Measurements from ENCODE around the gene EPS15.

GRCh38 chr1:51558375-51558924, 39.4 kb upstream of the EPS15 start:
- TF ChIP-seq, protein P1, sequence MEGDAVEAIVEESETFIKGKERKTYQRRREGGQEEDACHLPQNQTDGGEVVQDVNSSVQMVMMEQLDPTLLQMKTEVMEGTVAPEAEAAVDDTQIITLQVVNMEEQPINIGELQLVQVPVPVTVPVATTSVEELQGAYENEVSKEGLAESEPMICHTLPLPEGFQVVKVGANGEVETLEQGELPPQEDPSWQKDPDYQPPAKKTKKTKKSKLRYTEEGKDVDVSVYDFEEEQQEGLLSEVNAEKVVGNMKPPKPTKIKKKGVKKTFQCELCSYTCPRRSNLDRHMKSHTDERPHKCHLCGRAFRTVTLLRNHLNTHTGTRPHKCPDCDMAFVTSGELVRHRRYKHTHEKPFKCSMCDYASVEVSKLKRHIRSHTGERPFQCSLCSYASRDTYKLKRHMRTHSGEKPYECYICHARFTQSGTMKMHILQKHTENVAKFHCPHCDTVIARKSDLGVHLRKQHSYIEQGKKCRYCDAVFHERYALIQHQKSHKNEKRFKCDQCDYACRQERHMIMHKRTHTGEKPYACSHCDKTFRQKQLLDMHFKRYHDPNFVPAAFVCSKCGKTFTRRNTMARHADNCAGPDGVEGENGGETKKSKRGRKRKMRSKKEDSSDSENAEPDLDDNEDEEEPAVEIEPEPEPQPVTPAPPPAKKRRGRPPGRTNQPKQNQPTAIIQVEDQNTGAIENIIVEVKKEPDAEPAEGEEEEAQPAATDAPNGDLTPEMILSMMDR (IDR thresholded peaks at IDR 0.05) = no peak
- TF ChIP-seq POLR2AphosphoS5 (IDR thresholded peaks at IDR 0.05) (no peak), POLR2A (IDR thresholded peaks at IDR 0.05; ENCODE audit: low read depth) (no peak)
